NCI-H2081 treated with DMSO at 0.1 percent for 48 hours (cell line): ENCODE measurements around the gene ZCCHC2.

Experiments used
- DNase-seq: peaks from one replicate; lab custom pipeline; 2025; lab: John Stamatoyannopoulos, UW

Gene ZCCHC2

DNA sequence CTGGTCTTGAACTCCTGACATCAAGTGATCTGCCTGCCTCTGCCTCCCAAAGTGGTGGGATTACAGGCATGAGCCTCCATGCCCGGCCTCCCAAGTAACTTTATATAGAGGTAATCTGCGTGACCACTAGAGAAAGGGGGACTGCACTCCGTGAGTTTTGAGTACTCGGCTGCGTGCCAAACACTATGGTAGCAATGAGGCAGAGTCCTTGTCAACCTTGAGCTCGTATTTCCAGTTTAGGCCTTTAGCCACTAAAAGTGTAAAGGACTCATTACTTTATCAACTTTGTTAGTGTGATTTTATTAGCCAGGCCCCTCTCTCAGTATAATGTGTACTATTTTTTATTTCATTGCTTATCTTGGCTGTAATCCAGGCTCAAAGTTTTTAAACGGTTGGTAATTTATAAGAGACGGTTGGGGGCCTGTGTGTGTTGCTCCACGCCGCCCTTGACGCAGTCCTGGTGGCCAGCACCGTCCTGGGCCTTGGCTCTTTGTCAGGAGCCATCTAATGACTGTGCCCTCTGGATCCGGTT lies 56.2 kb downstream of the ZCCHC2 start:
- DNase-seq = no peak

DNA sequence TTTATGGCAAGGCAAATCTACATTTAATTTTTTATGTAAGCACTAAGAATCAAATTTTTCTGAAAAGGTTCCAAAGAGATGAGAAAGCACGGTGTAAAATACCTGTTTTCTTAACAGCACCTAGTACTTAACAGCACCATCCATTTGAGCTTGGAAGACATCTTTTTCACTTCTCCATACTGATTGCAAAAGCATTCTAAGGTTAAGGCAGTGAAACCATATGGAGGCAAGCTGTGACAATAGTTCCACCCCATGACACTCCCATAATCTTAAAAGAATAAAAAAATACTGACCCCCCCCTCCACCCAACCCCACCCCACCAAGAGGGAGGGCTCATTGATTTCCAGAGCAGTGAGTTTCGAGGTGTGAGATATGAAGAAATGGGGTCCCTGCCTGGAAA lies 60.6 kb downstream of the ZCCHC2 start:
- no peak for DNase-seq

DNA sequence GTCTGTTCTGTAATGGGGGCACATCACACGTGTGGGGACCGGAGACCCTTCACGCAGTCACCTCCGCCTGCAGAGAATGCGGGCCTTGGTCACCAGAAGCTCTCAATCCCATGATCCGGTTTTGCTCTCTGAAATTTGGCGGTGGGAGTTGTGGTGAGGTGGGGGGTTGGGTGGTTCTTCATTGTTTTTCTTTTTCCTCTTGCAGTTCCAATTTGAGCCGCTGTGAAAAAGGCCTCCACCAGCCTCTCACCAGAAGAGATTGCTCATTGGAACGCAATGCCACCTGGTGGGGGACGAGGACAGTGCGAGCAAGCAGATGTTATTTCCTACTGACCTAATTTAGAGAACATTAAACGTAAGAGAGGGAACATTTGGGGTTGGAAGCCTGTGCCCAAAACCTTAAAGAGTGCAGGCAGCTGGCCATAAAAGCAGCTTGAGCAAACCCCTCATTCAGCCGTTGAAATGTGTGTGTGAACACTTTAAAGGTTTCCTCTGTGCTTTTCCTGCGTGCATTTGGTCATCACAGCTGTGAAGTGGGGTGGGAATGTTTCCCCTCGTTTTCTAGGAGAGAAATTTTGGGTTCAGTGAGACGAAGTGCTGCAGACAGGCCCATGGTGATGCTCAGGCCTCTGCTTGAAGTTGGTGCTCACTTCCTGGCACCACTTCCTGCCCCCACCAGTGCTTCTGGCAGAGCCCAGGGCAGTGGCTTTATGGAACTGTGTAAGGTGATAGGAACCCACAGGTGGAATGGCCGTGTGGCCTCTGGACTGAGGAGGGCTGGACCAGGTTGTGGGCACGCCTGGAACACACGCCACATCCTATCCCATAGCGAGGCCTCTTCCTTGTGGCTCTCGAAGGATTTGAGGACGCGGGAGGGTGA lies 61.7 kb downstream of the ZCCHC2 start:
- DNase-seq = peak; percentile 60

DNA sequence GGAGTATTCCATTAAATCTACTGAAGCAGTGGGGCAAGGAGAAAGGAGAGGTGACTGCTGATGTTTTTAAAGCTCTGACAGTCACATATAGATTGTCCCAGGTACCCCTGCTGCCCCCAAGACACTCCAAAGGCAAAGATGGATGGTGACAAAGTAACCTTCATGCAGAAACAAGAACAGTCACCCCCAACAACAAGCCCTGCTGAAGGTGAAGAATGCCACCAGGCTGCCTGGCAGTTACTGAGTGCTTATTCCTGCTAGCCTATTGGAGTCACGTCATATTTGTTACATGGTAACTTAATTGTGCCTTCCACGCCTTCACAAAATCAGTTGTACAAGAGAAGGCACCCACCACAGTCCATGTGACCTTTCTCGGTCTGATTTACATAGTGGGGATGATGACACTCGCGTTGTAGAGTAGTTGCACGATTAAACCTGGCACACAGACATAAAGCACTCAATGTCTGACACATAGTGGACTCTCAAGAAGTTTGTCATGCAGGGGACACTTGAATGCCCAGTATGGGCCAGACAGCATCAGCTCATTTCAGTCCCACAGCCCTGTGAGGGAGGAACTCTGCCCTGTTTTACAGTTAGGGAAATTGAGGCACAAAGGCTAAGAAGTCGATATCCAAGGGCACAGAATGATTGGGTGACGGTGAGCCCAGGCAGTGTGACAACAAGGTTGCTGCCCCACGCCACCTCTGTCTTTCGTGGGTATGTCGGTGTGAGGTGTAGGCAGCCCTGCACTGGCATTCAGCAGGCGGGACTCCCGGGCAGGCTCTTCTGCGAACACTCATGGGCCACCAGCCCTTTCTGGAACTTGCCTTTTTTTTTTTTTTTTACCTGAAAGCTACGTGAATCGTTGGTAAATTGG lies 62.7 kb downstream of the ZCCHC2 start:
- no peak for DNase-seq

DNA sequence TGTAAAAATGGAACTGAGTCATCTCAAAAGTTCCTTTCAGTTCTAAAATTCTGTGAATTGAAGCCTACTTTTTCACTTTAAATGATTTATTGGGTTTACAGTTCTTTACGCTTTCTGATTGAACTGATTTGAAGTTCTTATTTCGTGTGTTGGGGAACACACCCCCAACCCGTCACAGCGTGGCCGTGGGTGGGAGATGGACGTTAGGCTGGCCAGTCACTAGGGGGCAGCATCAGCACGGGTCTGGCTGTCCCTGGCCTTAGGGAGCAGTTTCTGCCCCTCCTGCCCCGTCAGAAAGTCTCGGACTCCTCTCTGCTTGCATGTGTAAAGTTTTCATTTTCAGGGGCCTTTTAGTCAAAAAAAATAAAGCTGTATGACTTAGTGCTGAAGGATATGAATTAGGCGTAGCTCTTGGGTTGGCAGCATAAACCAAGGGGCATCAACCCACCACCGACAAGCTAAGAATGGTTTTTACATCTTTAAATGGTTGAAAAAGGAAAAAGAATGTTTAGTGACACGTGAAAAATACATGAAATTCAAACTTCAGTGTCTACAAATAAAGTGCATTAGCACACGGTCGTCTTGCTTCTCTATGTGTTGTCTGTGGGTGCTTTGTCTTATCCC lies 63.4 kb downstream of the ZCCHC2 start:
- DNase-seq = no peak

DNA sequence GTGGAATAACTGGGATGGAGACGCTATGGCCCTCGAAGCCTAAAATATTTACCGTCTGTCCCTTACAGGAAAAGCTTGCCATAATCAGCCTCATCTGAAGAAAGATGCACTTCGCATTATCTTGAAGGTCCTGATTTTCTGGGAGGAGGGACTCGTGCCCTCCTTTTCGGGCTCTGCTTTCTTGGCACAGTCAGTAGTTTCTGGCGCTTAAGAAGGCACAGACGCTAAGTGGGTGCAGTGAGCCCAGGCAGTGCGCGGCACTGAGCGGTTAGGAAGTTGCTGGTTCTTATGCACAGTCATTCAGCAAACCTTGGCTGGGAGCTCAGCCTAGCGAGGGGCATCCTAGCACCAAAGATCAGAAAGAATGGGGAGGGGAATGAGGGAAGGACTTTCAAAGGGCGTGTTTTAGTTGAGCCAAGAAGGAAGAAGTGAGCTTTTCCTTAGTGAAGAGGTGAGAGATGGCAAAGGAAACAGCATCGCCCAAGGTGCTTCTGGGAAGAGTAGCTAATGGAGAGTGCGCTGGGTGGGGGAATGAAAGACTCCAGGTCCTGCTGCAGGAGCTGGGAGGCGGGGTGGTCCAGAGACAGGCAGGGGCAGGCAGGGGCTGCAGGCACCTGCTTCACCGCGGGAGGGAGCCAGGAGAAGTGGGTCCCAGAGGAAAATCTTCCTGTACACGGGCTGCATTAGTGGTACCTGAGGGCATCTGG lies 64.1 kb downstream of the ZCCHC2 start:
- DNase-seq = no peak

DNA sequence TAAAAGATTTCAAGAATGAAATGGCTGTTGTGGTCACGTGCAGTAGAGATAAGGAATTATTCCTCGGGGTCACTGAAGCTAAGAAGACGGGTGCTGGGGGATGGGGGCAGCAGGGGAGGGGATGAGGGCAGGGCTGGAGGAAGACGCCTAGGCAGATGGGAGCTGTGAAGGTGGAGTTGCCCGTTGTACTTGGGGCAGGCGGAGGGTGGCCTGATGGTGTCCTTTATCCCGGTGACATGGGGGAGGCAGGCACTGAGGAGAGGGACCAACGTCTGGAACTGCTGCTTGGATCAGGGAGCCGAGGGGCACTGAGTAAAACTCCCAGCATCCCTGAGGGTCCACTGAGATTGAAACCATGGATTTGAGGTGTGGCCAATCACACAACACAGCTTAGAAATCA lies 64.9 kb downstream of the ZCCHC2 start:
- DNase-seq = no peak

DNA sequence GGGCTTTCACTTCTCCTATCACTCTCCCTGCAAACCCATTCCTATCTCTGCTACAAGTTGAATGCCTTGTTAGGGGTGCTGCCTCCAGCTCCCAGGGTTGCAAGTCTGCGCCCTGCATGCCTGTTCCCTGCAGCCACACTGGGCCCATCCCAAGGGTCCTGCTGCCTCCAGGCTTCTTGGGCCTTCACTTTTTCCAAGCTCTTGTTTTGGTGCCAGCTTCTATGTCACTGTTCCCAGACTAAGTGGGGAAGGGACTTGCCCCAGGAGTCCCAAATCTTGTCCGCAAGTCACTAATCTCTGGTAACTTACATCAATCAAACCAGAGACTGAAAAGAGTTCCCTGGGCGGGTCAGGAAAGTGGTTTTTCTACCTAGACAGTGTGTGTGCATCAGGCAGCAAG lies 65.4 kb downstream of the ZCCHC2 start:
- DNase-seq = no peak

DNA sequence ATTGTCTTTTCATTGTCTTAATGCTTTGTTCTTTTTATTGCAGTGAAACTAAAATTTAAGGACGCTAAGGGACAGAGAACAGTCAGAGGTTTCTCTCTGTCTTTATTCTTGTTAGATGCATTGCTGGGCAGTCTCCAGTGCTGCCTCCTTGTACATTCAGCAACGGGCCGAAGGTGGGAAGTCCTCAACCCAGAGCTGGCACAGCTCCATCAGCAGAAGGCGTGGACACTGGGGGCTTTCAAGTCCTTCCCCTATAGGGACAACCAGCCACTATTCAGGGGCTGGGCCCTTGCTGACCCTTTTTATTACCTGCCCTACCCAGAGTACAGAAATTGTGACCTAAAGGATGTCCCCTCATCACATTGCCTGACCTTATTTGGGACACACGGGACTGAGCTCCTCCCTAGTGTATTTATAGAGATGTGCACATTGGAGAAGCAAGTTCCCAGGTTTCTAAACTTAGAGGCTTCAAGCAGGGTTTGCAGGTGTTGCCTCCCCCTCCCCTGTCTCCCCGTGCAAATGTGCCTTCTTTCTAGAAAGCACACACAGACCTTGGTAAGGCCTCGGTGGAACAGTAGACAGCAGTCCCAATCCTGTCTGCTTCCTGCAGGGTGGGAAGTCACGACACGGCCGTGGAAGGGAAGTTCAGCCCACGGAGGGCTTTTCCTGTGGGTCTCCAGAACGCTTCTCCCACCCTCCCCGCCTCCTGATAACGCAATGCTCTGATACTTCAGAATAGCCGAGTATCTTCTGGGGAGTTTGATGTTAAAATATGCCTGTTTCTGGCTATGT lies 68.2 kb downstream of the ZCCHC2 start:
- DNase-seq = no peak

DNA sequence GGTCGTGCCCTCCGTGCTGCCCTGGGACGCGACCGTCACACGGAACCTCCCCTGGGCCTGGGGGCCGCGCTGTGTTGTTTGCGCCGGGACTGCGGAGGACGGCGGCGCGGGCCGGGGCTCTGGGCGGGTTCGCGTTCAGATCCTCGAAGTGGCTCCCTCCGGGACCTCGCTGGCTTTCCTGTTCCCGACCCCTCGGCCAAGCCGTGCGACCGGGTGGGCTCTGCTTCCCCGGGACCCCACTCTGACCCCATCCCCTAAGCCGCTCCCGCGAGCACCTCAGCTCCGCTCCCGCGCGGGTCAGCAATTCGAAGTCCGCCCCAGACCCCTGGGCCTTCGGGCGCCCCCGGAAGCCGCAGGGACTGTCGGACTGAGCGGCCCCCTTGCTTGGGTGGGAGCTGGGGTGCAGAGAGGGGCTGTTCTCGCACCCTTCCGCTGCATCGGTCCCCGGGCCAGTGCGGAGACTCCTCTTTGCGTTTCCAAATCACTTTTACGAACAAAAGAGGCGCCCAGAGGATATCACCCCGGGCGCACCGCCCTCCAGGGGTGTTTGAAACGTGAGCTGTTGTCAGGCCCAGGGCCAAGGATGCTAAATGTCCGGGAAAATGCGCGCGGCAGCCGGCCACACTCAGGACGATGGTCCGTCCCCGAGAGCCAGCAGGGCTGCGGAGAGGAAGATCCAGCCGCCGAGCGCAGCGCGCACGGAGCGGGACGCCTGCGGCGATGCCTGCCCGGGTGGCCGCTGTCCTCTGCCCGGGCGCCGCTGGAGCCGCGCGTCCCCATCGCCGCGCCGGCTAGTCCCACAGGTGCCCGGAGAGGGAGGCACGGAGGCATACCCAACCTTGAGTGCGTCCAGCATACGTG lies 73.5 kb downstream of the ZCCHC2 start:
- DNase-seq = no peak

DNA sequence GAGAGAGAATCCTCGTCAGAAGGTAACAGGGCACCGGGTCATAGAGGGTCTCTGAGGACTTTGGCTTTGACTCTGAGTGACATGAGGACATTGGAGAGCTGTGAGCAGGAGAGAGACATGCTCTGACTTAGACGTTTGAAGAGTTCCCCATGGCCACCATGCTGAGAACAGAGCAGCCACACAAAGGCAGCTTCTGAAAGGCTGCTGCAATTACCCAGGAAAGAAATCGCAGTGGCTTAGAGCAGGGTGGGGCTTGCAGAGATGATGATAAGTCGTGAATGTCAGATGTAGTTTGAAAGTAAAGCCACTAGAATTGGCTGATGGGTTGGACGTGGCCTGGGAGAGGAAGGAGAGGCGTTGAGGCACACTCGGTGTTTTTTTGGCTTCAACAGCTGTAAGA lies 79.0 kb downstream of the ZCCHC2 start:
- no peak for DNase-seq

DNA sequence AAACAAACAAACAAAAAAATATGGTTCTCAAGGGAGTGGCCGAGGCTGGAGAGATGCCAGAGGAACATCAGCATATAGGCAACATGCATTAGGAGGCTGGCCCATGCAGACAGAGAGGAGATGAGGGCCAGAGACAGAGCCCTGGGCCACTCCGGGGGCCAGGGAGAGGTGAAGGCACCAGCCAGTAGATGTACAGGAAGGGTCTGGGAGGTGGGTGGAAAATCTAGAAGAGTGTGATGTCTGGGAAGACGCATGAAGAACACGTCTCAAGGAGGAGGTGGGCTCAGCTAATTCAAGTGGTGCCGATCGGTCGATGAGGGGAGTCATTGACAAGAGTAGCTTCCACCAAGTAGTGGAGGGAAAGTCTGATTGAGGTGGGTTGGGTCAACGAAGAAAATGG lies 79.9 kb downstream of the ZCCHC2 start:
- no peak for DNase-seq

DNA sequence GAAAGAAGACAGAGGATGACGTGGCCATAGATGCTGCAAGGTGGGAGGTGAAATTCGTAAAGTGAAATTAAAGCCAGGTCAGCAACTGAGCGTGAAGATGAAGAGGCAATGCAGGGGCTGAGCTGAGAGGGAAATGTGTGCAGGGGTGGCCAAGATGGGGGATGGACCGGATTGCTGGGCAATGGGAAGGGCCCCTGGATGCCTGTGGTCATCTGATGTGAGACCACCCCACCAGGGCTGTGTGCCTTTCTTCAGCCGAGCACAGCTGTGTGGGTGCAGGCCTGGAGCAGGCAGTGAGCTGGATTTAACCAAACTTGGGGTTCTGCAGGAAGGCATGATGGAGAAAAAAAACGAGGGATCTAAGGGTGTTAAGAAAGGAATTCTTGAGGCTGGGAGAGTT lies 80.4 kb downstream of the ZCCHC2 start:
- DNase-seq = no peak

DNA sequence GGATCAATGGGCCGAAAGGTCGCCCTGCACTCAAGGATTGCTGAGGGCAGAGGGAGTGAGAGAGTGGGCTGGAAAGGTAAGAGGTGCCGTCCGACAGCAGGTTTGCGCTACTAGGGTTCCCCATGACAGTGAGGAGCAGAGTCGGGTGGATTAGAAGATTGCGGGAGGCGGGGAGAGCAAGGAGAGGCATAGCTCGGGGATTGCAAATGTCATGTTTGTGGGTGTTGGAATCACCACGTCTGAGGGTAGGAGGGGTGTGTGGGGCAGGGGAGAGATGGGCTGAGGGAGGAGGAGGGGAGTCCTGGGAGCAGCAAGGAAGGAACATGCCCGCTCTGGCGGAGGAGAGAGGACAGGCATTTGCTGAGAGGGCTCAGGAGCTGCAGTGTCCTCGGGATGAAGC lies 81.2 kb downstream of the ZCCHC2 start:
- no peak for DNase-seq

DNA sequence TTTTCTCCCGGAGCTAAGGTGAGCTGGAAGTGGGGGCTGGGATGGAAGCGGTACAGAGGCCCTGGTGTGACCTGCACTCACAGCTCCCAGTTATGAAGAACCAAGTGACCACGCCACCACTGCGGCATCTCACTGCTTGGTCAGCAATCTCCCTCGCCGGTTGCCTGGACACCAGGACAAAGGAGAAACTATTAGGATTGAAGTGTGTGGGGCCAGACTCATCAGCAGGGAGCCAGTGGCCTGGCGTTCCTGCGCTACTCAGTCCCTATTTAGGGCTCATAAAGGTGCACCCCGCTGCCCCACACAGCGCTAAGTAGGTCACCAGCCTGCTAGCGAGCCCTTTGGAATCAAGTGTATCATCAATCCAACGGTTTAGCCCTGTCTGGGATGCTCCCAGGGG lies 82.9 kb downstream of the ZCCHC2 start:
- no peak for DNase-seq

DNA sequence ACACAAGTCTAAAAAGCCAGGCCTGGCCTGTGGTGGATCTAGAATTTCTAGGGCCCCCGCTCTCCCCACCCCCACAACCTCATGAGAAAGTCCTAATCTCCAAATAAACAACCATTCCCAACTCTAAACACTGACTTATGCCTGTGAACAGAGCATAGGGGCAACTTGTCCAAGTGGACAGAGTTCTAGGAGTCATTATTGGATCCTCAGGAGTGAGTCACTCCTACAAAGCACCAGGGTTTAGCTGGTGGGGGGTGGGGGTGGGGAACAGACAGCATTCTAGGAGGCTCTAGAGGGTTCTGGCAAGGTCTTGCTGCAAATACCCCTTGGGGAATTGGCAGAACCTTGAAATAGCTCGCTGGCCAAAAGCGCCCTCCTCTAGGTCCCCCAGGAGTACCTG lies 83.3 kb downstream of the ZCCHC2 start:
- no peak for DNase-seq

DNA sequence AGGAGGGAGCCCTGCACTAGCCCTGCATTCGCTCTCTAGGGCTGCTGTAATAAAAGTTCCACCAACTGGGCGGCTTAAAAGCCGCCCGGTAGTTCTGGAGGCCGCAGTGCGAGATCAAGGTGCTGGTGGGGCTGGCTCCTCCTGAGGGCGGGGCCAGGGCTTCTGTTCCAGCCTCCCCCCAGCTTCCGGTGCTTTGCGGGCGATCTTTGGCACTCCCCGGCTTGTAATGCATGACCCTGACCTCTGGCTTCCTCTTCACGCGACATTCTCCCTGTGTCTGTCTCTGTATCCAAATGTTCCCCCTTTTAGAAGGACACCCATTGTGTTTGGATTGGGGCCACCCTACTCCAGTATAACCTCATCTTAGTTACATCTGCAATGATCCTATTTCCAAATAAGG lies 84.5 kb downstream of the ZCCHC2 start:
- no peak for DNase-seq

DNA sequence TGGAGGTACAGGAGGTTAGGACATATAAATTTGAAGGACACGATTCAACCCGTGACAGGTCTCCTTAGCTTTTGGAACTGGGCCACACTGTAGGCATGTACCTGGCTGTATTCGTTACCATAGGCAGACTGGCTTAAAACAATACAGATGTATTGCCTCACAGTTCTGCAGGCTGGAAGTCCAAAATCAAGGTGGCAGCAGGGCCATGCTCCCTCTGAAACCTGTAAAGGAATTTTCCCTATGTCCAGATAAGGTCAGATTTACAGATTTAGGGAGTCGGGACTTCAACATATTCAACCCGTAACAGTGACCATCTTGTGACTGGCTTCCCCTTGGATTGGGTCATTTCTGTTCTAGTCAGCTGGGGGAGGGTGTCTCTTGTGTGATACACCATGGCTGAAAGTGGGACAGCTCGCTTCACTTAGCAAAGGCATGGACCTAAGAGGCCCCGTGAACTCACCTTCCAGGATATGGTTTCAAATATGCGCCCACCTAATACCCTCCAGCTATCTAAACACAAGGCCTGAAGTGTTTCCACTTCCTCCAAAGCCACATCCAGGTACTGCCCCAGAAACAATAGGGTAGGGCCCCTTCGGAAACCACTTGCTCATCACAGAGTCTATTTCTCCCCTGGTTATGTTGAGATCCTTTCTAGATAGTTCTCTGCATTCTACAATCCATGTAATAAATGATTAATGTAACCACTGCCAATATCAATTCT lies 85.0 kb downstream of the ZCCHC2 start:
- no peak for DNase-seq

DNA sequence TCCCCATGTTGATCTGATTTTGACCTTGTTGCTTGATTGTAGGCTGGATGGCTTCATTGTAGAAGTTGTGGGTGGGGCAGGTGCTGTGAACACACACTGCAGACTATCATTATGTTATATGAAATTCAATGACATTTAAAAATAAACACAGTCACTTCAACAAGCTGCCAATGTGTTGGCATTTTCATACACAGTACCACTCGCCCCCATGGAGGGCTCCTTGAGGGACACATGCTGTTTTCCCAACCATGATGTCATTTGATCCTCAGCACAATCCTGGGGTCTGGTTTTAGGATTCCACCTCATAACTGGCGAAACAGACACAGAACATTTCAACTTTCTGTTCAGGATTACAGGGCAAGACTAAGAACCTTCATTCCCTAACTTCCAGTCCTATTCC lies 86.9 kb downstream of the ZCCHC2 start:
- no peak for DNase-seq

DNA sequence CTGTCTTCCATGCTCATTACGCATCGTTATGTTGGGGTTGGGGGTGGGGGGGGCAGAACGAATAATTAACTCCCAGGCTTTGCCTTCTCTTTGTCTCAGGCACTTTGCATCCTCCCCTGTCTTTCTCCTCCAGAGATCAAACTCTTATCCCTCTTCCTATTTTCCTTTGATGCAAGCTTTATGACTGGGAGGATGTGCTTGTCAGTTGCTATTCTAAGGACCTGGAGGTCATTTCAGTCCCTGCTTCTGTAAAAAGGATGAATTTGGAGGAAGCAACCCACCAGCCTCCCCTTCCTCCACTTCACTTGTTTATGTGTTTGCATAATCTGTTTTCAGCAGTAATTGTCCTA lies 87.5 kb downstream of the ZCCHC2 start:
- no peak for DNase-seq
